ENCODE measurements around the gene KIF21A. TPM values are rescaled to one million over a fixed set of nuclear protein-coding genes. Genes with fewer than 3 reads are reported as not detected.

The KIF21A gene
- total and polyA plus RNA-seq, 2 donors (not counting 3 experiments of a cell fraction or from before 2014, with no cell fraction given), result 1.8 to 10.1 TPM

GRCh38 chr12:39417916-39418315, 25.0 kb downstream of the KIF21A start:
- Histone ChIP-seq H3K79me2 (ENCODE audit: control insufficient read depth, insufficient read depth, low read length) (no peaks in the 10 kb centered on the region), H3K9me3 (replicated peaks; ENCODE audit: control insufficient read depth, insufficient read depth, low read length) (no peaks in the 10 kb centered on the region), H3K27me3 (ENCODE audit: control insufficient read depth in 2 of 2, insufficient read depth in 2 of 2, low read length in 2 of 2) (no peaks in the 10 kb centered on the region), H3K4me3 (replicated peaks in 1 of 3; ENCODE audit: insufficient read depth in 1 of 3, low read depth in 1 of 3, low read length in 3 of 3) (no peak overlapping the region), H4K20me1 (replicated peaks; ENCODE audit: control insufficient read depth, extremely low read depth, insufficient read depth, low read length) (no peaks in the 10 kb centered on the region), H3K4me1 (ENCODE audit: control insufficient read depth, extremely low read depth, insufficient read depth, low read length) (no peaks in the 10 kb centered on the region), H3K9me1 (replicated peaks; ENCODE audit: control insufficient read depth, extremely low read depth, insufficient read depth, low read length) (no peaks in the 10 kb centered on the region), H2AFZ (ENCODE audit: low read depth, low read length) (no peak overlapping the region), H3K36me3 (ENCODE audit: control insufficient read depth in 2 of 2, extremely low read depth in 1 of 2, insufficient read depth in 2 of 2, low read length in 2 of 2) (no peaks in the 10 kb centered on the region), H3K4me2 (ENCODE audit: insufficient read depth, low read length) (no peak overlapping the region), H3K9ac (replicated peaks; ENCODE audit: extremely low read depth, insufficient read depth, low read length) (no peak overlapping the region), H3K27ac (ENCODE audit: insufficient read depth, low read depth, low read length) (no peak overlapping the region)
- DNase-seq (ENCODE audit: low read depth, low spot score) (no peak), FAIRE-seq (no peak)
- CTCF ChIA-PET, result no interaction called here
- POLR2A ChIA-PET, result no interaction called here
- BruUV-seq (replicated peaks), result no TSS peak
- TF ChIP-seq MAX (IDR thresholded peaks at IDR 0.05; ENCODE audit: insufficient read depth, insufficient read length) (no peak), MYC (IDR thresholded peaks at IDR 0.05; ENCODE audit: low read depth, low read length) (no peak), GATA2 (IDR thresholded peaks at IDR 0.05; ENCODE audit: insufficient read depth, insufficient read length, low read depth, low read length) (no peak), EZH2 (IDR thresholded peaks at IDR 0.05; ENCODE audit: borderline replicate concordance, low read depth, low read length, severe bottlenecking) (no peak), FOS (IDR thresholded peaks at IDR 0.05; ENCODE audit: borderline replicate concordance, insufficient read depth, low read length) (no peak), POLR2A (IDR thresholded peaks at IDR 0.05; ENCODE audit: low read depth, low read length) (no peak), POLR2AphosphoS5 (IDR thresholded peaks at IDR 0.05; ENCODE audit: insufficient read depth, low read depth, low read length) (no peak), CTCF (IDR thresholded peaks at IDR 0.05; ENCODE audit: extremely low read depth in 1 of 2, insufficient read depth in 1 of 2, low read depth in 1 of 2, low read length in 2 of 2) (no peak), JUN (IDR thresholded peaks at IDR 0.05; ENCODE audit: borderline replicate concordance, insufficient read depth, insufficient read length, low read depth) (no peak)
- dilution Hi-C loops (cut with MboI; ENCODE audit: extremely low pct_ligation_motif_present, low sequenced_read_pairs) (no loop called here), intact Hi-C loops (cut with micrococcal nuclease) (no loop called here)

Measured in endothelial cell of umbilical vein (primary cell).